Measurements from ENCODE around the gene TBX18.

TBX18 gene

GRCh38 chr6:84764332-84765049 lies at the start of gene TBX18:
Gene TBX18 (minus strand): TSS chr6:84764598. CDS start chr6:84764181, 417 bp downstream.
- H3K27ac ChIP-seq (ENCODE audit: low read length) = no peak within 1 kb of the TSS

GRCh38 chr6:84811351-84811750 lies 47.0 kb upstream of the TBX18 start:
- no peaks in the 10 kb centered on the region for H3K27me3 ChIP-seq (ENCODE audit: low read depth, low read length)
- no peaks in the 10 kb centered on the region for H3K9me3 ChIP-seq (ENCODE audit: control insufficient read depth in 1 of 2, low read length in 2 of 2)
- no peaks in the 10 kb centered on the region for H3K4me1 ChIP-seq (ENCODE audit: control insufficient read depth in 1 of 2, insufficient read depth in 2 of 2, low read length in 2 of 2)

More at GRCh38 chr6:84764332-84765049, at the start of gene TBX18:
- H3K9me3 ChIP-seq (ENCODE audit: control insufficient read depth in 1 of 2, low read length in 2 of 2) = no peaks in the 10 kb centered on the region
- H3K36me3 ChIP-seq (ENCODE audit: control insufficient read depth in 1 of 2, insufficient read depth in 2 of 2, low read length in 2 of 2) = no peaks in the 10 kb centered on the region
- peaks cover 58% of the 10 kb centered on the region for H3K27me3 ChIP-seq (ENCODE audit: low read depth, low read length)
- H3K4me1 ChIP-seq (ENCODE audit: control insufficient read depth in 1 of 2, insufficient read depth in 2 of 2, low read length in 2 of 2) = peaks cover 0 to 17% of the 10 kb centered on the region in 2 donors
- peak within 1 kb of the TSS; percentile 49 to 54 for H3K4me3 ChIP-seq (ENCODE audit: low read depth in 1 of 2, low read length in 2 of 2)

GRCh38 chr6:84809455-84809854 lies 45.1 kb upstream of the TBX18 start:
- Histone ChIP-seq H3K9me3 (ENCODE audit: control insufficient read depth in 1 of 2, low read length in 2 of 2) (no peaks in the 10 kb centered on the region), H3K27me3 (ENCODE audit: low read depth, low read length) (no peaks in the 10 kb centered on the region), H3K4me3 (ENCODE audit: low read depth in 1 of 2, low read length in 2 of 2) (no peak overlapping the region), H3K4me1 (ENCODE audit: control insufficient read depth in 1 of 2, insufficient read depth in 2 of 2, low read length in 2 of 2) (no peaks in the 10 kb centered on the region), H3K27ac (ENCODE audit: low read length) (no peak overlapping the region), H3K36me3 (ENCODE audit: control insufficient read depth in 1 of 2, insufficient read depth in 2 of 2, low read length in 2 of 2) (no peaks in the 10 kb centered on the region)

More at GRCh38 chr6:84811351-84811750, 47.0 kb upstream of the TBX18 start:
- no peak overlapping the region for H3K4me3 ChIP-seq (ENCODE audit: low read depth in 1 of 2, low read length in 2 of 2)
- no peaks in the 10 kb centered on the region for H3K36me3 ChIP-seq (ENCODE audit: control insufficient read depth in 1 of 2, insufficient read depth in 2 of 2, low read length in 2 of 2)
- no peak overlapping the region for H3K27ac ChIP-seq (ENCODE audit: low read length)

- H3K9me3 ChIP-seq (ENCODE audit: control insufficient read depth in 1 of 2, low read length in 2 of 2) = no peaks in the 10 kb centered on the region
These were observed 44.2 kb upstream of the TBX18 start for GRCh38 chr6:84808491-84809061.

GRCh38 chr6:84805145-84805544 lies 40.7 kb upstream of the TBX18 start:
- Histone ChIP-seq H3K36me3 (ENCODE audit: control insufficient read depth in 1 of 2, insufficient read depth in 2 of 2, low read length in 2 of 2) (no peaks in the 10 kb centered on the region), H3K4me1 (ENCODE audit: control insufficient read depth in 1 of 2, insufficient read depth in 2 of 2, low read length in 2 of 2) (no peaks in the 10 kb centered on the region), H3K4me3 (ENCODE audit: low read depth in 1 of 2, low read length in 2 of 2) (no peak overlapping the region), H3K27ac (ENCODE audit: low read length) (no peak overlapping the region), H3K27me3 (ENCODE audit: low read depth, low read length) (no peaks in the 10 kb centered on the region), H3K9me3 (ENCODE audit: control insufficient read depth in 1 of 2, low read length in 2 of 2) (no peaks in the 10 kb centered on the region)

More at GRCh38 chr6:84808491-84809061, 44.2 kb upstream of the TBX18 start:
- Histone ChIP-seq H3K4me1 (ENCODE audit: control insufficient read depth in 1 of 2, insufficient read depth in 2 of 2, low read length in 2 of 2) (no peaks in the 10 kb centered on the region), H3K27ac (ENCODE audit: low read length) (no peak overlapping the region), H3K27me3 (ENCODE audit: low read depth, low read length) (no peaks in the 10 kb centered on the region), H3K4me3 (ENCODE audit: low read depth in 1 of 2, low read length in 2 of 2) (no peak overlapping the region), H3K36me3 (ENCODE audit: control insufficient read depth in 1 of 2, insufficient read depth in 2 of 2, low read length in 2 of 2) (no peaks in the 10 kb centered on the region)

- Histone ChIP-seq H3K27me3 (ENCODE audit: low read depth, low read length) (no peaks in the 10 kb centered on the region), H3K4me3 (ENCODE audit: low read depth in 1 of 2, low read length in 2 of 2) (no peak overlapping the region), H3K36me3 (ENCODE audit: control insufficient read depth in 1 of 2, insufficient read depth in 2 of 2, low read length in 2 of 2) (no peaks in the 10 kb centered on the region), H3K4me1 (ENCODE audit: control insufficient read depth in 1 of 2, insufficient read depth in 2 of 2, low read length in 2 of 2) (no peaks in the 10 kb centered on the region), H3K9me3 (ENCODE audit: control insufficient read depth in 1 of 2, low read length in 2 of 2) (no peaks in the 10 kb centered on the region), H3K27ac (ENCODE audit: low read length) (no peak overlapping the region)
These were observed 40.3 kb upstream of the TBX18 start for GRCh38 chr6:84804720-84805119.

- no peak overlapping the region for H3K27ac ChIP-seq (ENCODE audit: low read length)
- H3K4me1 ChIP-seq (ENCODE audit: control insufficient read depth in 1 of 2, insufficient read depth in 2 of 2, low read length in 2 of 2) = no peaks in the 10 kb centered on the region
- H3K9me3 ChIP-seq (ENCODE audit: control insufficient read depth in 1 of 2, low read length in 2 of 2) = no peaks in the 10 kb centered on the region
- no peak overlapping the region for H3K4me3 ChIP-seq (ENCODE audit: low read depth in 1 of 2, low read length in 2 of 2)
- no peaks in the 10 kb centered on the region for H3K36me3 ChIP-seq (ENCODE audit: control insufficient read depth in 1 of 2, insufficient read depth in 2 of 2, low read length in 2 of 2)
- no peaks in the 10 kb centered on the region for H3K27me3 ChIP-seq (ENCODE audit: low read depth, low read length)
These were observed 36.9 kb upstream of the TBX18 start for GRCh38 chr6:84801250-84801649.

GRCh38 chr6:84798257-84798656 lies 33.9 kb upstream of the TBX18 start:
- Histone ChIP-seq H3K27me3 (ENCODE audit: low read depth, low read length) (no peaks in the 10 kb centered on the region), H3K27ac (ENCODE audit: low read length) (no peak overlapping the region), H3K36me3 (ENCODE audit: control insufficient read depth in 1 of 2, insufficient read depth in 2 of 2, low read length in 2 of 2) (no peaks in the 10 kb centered on the region), H3K9me3 (ENCODE audit: control insufficient read depth in 1 of 2, low read length in 2 of 2) (no peaks in the 10 kb centered on the region), H3K4me3 (ENCODE audit: low read depth in 1 of 2, low read length in 2 of 2) (no peak overlapping the region), H3K4me1 (ENCODE audit: control insufficient read depth in 1 of 2, insufficient read depth in 2 of 2, low read length in 2 of 2) (no peaks in the 10 kb centered on the region)

- no peaks in the 10 kb centered on the region for H3K4me1 ChIP-seq (ENCODE audit: control insufficient read depth in 1 of 2, insufficient read depth in 2 of 2, low read length in 2 of 2)
- no peak overlapping the region for H3K27ac ChIP-seq (ENCODE audit: low read length)
- H3K4me3 ChIP-seq (ENCODE audit: low read depth in 1 of 2, low read length in 2 of 2) = no peak overlapping the region
These were observed 31.9 kb upstream of the TBX18 start for GRCh38 chr6:84796343-84796742.

GRCh38 chr6:84791927-84792326 lies 27.5 kb upstream of the TBX18 start:
- no peak overlapping the region for H3K27ac ChIP-seq (ENCODE audit: low read length)
- no peaks in the 10 kb centered on the region for H3K4me1 ChIP-seq (ENCODE audit: control insufficient read depth in 1 of 2, insufficient read depth in 2 of 2, low read length in 2 of 2)
- no peaks in the 10 kb centered on the region for H3K36me3 ChIP-seq (ENCODE audit: control insufficient read depth in 1 of 2, insufficient read depth in 2 of 2, low read length in 2 of 2)
- no peaks in the 10 kb centered on the region for H3K27me3 ChIP-seq (ENCODE audit: low read depth, low read length)
- peaks cover 0 to 4% of the 10 kb centered on the region in 2 donors for H3K9me3 ChIP-seq (ENCODE audit: control insufficient read depth in 1 of 2, low read length in 2 of 2)
- no peak overlapping the region for H3K4me3 ChIP-seq (ENCODE audit: low read depth in 1 of 2, low read length in 2 of 2)

More at GRCh38 chr6:84796343-84796742, 31.9 kb upstream of the TBX18 start:
- H3K9me3 ChIP-seq (ENCODE audit: control insufficient read depth in 1 of 2, low read length in 2 of 2) = no peaks in the 10 kb centered on the region
- H3K27me3 ChIP-seq (ENCODE audit: low read depth, low read length) = no peaks in the 10 kb centered on the region
- H3K36me3 ChIP-seq (ENCODE audit: control insufficient read depth in 1 of 2, insufficient read depth in 2 of 2, low read length in 2 of 2) = no peaks in the 10 kb centered on the region

- no peak overlapping the region for H3K4me3 ChIP-seq (ENCODE audit: low read depth in 1 of 2, low read length in 2 of 2)
- H3K36me3 ChIP-seq (ENCODE audit: control insufficient read depth in 1 of 2, insufficient read depth in 2 of 2, low read length in 2 of 2) = no peaks in the 10 kb centered on the region
- no peak overlapping the region for H3K27ac ChIP-seq (ENCODE audit: low read length)
- no peaks in the 10 kb centered on the region for H3K27me3 ChIP-seq (ENCODE audit: low read depth, low read length)
- H3K9me3 ChIP-seq (ENCODE audit: control insufficient read depth in 1 of 2, low read length in 2 of 2) = peaks cover 0 to 4% of the 10 kb centered on the region in 2 donors
- H3K4me1 ChIP-seq (ENCODE audit: control insufficient read depth in 1 of 2, insufficient read depth in 2 of 2, low read length in 2 of 2) = no peaks in the 10 kb centered on the region
These were observed 26.8 kb upstream of the TBX18 start for GRCh38 chr6:84791233-84791632.
